GM18861 (cell line): ENCODE measurements around the gene IGF2R.
"Not testable (repeated sequence)": the region's sequence is repeated elsewhere in the genome, so short reads cannot be mapped to it uniquely, and the experiment has no call there.

Experiments
- ATAC-seq: cut with Tn5 transposase; IDR thresholded peaks from one replicate; pipeline ENCODE4 v1.9.1; 2021; ENCODE audit not compliant: unreplicated experiment

The IGF2R gene

DNA sequence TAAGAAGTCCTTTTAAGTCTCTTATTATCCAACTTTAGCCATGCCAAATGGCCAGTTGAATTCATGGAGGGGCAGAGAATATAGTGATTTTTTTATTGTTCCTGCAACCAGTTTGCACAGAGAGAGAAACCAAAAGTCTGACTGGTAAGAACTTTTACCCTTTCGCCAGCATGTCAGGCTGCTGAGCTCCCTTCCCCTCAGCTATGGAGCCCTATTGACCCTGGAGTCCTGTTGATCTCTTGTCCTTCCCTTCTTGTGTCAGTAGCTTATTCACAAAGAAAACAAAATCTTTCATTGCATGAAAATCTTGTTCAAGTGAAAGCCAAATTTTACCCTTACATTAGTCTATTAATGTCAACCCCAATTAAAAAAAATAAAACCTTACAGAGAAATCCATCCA, 151.2 kb downstream of the IGF2R start:
- no peak for ATAC-seq

DNA sequence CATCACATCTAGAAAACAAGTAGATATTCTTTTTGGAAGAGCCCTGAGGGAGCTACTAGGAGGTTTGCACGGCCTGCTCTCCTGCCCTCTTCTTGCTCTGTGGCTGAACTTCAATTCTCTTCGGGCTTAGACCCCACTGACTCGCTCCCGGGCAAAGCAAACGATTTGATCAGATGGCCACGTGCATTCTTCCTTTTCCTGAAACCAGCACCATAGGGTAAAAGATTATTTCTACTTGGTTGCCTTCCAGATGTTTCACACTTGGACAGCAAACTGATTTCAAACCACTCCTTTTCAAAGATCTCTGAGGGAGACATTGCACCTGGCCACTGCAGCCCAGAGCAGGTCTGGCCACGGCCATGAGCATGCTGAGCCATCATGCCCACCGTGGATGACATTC, 152.7 kb downstream of the IGF2R start, which contains the start of gene SLC22A1:
TSS of gene SLC22A1 (plus strand) at position 258 of the 400 bp plus-strand sequence. CDS start at position 379, 121 bp downstream.
- ATAC-seq = no peak

DNA sequence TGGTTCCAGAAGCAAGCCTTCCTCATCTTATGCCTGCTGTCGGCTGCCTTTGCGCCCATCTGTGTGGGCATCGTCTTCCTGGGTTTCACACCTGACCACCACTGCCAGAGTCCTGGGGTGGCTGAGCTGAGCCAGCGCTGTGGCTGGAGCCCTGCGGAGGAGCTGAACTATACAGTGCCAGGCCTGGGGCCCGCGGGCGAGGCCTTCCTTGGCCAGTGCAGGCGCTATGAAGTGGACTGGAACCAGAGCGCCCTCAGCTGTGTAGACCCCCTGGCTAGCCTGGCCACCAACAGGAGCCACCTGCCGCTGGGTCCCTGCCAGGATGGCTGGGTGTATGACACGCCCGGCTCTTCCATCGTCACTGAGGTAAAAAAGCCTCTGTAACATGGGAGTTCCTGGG, 153.1 kb downstream of the IGF2R start:
- no peak for ATAC-seq

DNA sequence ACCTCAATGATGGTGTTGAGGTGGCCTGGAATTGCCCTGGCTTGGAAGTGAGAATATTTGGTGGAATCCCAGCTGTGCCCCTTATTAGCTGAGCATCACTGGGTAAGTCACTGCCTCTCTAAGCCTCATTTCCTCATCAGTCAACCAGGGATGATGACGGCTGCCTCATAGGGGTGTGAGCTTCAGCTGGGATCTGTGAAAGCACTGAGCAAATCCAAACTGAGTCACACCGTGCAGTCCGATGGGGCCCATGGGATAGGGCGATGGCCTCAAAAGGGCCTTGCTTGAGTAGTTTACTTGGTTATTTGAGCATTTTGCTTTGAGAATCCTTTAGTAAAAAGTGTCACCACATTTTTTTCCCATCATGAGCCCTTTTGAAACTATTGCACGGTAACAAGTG, 153.9 kb downstream of the IGF2R start:
- no peak for ATAC-seq

DNA sequence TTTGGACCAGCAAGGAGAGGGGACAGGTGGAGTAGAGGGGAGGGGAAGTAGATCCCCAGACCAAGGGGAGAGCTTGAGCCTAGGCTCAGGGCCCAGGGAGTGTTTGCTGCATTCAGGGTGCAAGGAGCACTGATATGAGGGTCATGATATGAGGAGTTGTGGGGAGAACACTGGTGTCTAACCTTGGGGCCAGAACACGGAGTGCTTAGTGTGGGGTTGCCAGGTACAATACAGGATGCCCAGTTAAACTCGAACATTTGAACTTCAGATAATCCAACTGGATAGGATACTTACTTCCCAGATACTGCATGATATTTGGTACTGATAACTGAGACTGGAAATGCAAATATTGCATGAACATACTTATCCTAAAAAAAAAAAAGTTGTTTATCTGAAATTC, 155.1 kb downstream of the IGF2R start:
- ATAC-seq = no peak

DNA sequence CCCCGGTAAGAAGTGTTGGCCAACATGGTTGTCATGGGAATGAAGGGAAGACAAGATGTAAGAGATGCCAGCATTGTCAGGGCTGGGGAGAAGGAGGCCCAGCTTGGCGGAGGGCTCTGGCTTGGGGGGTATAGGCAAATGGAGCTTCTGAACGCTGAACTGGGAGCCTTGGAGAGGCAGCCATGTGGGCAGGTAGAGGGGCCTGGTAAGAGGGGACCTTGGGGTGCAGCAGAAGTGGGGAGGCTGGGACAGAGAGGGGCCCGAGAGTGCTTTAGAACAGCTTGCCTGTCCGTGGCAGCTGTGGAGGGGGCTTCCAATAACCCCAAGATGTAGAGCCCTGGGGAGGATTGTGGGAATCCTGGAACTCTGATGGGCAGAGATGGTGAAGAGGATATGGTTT, 155.7 kb downstream of the IGF2R start:
- no peak for ATAC-seq

DNA sequence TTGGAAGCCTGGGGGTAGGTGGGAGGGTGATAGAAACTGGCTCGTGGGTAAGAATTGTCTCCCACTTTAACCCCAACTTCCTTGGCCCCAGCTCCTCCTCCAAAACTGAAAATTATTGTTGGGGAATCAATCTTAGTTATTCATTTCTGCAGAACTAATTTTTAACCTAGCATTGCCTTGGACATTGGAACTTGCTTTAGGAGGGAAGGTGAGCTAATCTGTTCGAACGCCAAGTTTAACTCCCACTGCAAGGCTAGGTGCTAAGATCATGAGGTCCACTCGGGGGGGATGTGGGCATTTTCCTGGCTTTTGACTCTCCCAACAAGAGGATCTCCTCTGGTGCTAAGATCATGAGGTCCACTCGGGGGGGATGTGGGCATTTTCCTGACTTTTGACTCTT, 156.2 kb downstream of the IGF2R start:
- not testable (repeated sequence) for ATAC-seq

DNA sequence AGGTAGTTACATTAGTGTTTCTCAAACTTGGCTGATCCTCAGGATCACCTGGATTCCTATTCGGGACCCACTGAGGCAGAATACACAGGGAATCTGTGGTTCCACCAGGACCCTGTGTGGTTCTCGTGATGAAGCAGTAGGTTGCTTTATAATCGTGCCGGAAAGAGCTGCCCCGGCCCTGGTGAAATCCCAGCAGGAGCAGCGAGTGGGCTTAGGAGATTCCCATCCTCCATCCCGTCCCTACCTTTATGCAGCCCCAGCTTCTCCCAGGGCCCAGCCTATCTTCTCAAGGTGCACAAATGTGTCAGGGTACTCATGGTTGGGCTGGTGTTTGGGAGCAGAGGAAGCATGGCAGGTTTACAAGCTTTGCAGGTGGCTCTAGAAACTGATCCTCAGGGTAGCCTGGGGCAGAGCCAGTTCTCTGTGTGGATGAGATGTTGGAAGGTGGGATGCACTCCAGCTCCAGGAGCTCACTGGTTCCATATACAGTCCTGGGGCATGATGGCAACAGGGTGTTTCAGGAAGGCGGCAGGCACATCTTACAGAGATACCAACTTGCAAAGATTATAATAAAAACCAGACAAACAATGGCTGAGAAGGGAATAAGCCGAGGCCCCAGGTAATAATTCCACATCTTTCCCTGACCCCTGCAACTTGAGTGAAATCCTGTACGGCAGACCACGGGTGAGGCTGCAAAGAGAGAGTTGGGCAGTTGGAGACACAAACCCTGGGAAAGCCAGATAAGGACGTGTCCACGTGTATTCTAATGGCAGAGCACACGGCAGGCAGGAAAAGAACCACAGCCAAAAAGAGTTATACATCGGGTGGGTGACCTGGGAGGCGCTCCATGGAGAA, 158.6 kb downstream of the IGF2R start:
- no peak for ATAC-seq

DNA sequence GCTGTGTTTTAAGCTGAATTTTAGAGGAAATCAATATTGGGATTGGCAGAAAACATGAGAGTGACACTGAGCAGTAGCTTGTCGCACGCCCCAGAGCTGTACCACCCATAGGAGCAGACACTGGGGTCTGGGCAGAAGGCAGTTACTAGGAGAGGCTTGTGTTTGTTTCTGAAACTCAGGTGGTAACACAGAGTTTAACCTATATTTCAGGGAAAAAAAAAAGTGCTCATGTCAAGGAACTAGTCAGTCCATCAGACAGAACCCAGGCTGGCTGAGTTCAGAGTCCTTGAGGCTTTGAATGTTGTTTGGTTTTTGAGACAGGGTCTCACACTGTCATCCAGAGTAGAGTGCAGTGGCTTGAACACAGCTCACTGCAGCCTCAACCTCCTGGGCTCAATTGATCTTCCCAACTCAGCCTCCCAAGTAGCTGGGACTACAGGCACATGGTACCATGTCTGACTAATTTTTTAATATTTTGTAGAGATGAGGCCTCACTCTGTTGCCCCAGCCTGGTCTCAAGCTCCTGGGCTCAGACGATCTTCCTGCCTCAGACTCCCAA, 159.3 kb downstream of the IGF2R start:
- ATAC-seq = no peak

DNA sequence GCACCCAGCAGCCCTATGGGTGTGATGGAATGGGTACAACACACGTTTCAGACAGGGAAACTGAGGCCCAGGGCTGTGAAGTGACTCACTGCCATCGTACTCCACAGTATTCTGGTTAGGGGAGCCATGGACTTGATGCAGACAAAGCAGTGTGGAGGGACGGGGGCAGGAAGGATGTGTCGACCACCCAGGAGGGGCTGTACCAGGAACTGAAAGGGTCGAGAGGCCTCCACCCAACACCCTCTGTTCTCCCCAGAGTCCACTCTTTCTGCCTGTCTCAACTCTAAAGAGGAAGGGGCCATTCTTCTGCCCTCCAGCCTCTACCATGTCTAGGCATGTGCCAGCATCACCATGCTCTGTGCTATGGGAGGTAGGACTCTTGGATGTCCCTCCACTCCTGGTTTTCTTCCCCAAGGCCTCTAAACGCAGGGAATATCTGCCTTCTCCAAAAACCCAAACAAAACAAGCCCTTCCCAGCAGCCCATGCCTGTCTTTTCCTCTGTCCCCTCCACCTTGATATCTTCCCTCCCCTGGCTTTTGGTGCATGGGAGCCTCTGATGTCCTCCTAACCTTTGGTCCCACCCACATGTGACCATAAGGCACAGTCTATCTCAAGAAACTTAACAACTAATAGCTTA, 160.1 kb downstream of the IGF2R start:
- no peak for ATAC-seq

DNA sequence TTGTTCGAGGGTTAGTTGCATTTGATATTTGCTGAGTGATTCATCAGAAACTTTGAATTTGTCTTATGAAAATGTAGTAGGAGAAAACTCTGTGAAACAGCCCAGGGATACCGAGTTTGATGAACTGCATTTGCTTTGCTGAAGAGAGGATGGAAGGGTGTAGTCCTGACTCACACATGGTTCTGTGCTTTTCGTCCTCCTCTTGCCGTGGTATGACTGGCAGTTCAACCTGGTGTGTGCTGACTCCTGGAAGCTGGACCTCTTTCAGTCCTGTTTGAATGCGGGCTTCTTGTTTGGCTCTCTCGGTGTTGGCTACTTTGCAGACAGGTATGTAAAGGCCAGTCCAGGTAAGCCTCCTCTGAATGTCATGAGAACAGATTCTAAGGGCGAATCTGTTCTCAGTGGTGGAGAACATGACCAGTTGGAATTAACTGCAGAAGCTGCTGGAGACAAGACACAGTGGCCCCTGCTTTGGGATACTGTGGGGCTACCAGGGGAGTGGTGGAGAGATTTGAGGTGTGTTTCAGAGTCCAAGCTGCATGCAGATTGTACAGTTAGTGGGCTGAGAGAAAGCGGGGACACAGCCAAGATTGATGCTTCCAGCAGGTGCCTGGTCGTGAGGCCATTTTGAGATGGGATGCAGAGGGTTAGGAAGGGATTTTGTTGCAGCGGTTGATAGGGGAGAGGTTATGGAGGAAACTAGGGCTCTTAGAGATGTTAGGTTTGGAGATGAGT, 161.2 kb downstream of the IGF2R start:
- no peak for ATAC-seq

DNA sequence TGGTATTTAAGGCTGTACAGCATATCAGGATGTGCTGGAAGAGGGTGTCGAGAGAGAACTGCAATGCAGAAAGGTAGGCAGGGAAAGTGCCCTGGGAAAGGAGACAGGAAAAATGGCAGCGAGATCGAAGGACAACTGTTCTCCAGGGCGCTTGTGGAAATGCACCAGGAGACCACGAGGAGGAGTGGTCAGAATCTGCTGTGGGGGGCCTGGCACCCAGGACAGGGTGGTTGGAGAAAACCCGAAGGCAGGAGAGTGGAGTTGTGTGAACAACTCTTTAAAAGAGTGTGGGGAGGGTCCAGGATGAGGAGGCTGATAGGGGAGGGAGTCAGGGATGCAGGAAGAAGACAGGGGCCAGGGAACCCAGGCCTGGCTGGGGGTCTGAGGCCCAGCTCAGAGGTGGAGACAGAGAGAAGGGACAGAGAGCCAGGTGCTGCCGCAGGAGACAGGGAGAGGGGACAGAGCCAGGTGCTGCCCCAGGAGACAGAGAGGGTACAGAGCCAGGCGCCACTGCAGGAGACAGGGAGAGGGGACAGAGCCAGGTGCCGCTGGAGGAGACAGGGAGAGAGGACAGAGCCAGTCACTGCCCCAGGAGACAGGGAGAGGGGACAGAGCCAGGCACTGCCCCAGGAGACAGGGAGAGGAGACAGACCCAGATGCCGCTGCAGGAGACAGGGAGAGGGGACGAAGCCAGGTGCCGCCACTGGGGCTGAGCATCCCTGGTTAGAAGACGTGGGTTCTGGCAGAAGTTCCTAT, 162.0 kb downstream of the IGF2R start:
- no peak for ATAC-seq

DNA sequence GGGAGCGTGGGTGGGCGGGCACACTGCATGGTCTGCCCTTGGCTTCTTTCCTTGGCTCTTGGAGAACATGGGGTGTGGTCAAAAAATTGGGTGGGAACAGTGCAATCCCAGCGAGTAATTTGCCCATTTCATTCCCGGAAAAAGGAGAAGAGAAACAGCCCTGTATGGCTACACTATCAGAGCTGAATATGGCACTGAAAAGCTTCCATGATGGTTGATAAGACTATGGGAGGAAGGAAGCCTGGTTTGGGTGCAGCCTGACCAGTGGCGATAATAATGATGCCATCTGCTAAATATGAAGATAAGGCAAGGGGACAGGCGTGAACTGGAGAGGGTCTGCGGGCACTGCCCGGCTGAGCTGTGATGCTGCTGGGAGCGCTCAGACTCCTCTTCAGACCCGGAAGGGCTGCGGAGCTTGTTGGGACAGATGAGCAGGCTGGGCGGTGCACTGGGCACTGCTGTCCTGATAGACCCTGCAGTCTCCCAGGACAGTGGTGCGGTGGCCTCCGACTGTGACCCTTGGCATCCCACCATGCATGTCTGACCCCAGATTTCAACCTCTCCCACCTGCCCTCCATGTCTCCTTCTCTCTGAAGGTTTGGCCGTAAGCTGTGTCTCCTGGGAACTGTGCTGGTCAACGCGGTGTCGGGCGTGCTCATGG, 162.9 kb downstream of the IGF2R start:
- no peak for ATAC-seq

DNA sequence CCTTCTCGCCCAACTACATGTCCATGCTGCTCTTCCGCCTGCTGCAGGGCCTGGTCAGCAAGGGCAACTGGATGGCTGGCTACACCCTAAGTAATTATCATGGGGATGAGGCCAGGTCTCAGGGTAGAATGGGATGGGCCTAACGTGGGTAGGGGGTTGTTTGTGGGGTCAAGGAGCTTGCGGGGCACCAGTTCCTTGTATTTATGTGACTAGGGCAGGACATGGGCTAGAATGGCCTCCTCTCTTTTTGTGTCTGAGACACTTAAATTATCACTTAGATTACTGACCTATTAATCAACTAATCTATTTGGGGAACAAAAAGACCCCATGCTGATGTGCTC, 163.4 kb downstream of the IGF2R start:
- no peak for ATAC-seq

DNA sequence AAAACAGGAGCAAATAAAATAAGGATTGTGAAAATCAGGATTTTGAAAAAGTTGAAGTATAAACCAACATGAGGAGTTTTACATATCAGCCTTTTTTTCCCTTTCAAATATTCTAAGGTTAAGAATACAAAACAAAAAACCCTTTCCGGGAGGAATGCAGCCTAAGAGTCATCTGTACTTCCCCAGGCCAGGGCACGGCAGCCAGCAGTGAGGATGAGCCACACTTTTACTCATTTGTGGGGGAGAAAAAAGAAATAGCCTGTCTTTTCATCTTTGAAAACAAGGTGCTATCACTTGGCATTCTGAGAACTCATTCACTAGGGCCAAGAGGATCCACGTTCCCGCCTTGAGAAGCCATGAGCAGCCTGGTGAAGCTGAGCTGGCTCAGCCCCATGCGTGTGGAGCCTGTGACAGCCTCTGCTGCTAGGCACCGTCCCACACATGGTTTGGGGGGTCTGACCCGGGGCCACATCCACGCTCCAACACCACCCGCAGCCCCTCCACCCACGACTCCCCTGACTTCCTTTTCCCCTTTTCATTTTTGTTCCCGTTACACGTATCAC, 164.0 kb downstream of the IGF2R start:
- ATAC-seq = no peak

DNA sequence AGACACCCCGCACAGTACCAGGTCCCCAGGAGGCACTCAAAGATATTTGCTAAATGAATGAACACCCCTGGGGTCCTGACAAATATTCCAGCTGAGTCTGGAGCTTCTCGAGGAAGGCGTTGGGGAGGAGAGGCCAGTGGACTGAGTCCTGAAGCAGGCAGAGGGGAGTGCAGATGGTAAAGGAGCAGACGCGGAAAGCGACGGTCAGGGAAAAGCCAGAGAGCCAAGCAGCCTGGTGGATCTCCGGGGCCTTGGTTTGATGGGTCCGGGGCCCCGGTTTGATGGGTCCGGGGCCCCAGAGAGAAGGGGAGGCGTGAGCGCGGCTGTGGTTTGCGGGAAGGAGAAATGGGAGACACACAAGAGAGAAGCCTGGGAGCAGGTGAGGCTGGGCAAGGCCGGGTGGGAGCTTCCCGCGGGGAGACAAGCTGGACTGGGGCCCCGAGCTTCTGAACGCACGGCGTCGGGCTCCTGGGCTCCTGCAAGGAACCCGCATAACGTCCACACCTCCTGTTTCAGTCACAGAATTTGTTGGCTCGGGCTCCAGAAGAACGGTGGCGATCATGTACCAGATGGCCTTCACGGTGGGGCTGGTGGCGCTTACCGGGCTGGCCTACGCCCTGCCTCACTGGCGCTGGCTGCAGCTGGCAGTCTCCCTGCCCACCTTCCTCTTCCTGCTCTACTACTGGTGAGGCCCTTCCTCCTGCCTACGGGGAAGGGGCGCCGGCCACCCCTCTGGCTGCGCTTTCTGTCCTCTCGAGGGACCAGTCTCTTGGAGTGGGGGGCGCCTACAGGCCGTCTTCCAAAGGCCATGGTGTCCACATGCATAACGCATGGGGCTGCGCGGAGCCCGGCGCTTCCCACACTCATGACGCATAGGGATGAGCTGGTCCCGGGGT, 164.8 kb downstream of the IGF2R start:
- no peak for ATAC-seq

DNA sequence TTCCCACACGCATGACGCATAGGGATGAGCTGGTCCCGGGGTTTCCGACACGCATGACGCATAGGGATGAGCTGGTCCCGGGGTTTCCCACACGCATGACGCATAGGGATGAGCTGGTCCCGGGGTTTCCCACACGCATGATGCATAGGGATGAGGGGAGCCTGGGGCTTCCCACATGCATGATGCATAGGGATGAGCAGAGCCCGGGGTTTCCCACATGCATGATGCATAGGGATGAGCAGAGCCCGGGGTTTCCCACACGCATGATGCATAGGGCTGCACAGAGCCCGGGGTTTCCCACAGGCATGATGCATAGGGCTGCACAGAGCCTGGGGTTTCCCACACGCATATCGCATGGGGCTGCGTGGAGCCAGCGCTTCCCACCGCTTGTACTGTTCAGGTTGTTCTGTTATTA, 165.5 kb downstream of the IGF2R start:
- ATAC-seq = not testable (repeated sequence)

DNA sequence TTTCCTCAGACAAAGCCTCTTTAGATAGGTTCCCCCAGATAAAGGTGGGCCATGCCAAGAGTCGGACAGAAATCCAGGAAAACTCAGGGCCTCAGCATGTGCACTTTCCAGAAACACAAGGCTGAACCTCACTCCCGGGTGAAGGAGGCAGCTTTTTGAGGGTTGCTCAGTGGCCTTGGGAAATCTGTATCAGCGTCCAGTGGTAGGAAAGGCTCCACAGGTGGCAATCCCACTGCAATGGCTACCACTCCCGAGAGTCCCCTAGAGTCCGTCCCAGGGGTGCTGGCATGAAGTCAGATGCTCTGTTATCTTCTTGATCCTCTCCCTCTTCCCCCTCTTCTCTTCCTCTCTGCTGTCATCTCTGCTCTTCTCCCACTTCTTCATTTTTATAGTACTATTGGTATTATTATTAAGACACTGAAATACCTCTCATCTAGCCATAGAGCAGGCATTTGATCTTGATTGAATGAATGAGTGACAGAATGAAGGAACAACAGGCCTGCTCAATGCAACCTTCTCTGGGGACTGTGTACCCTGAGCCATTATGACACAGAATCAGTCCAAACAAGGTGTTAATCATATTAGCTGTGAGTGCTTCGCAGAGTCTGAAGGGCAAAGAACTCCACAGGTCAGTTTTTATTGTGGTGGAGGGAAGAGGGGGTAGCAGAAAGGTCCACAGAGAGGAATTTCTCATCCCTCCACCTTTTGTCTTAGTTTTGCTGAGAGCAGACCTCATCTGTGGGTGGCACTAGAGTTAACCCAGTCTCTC, 166.1 kb downstream of the IGF2R start:
- no peak for ATAC-seq
